Suppressor macrophage (primary cell): ENCODE data around the gene TIMP3.
"Not testable (repeated sequence)": the region's sequence is repeated elsewhere in the genome, so short reads cannot be mapped to it uniquely, and the experiment has no call there.

Experiments used
- DNase-seq, 4 experiments: peaks; one replicate each; pipeline ENCODE4 v3.0.0-alpha.2; 2020 to 2022

Gene TIMP3

DNA sequence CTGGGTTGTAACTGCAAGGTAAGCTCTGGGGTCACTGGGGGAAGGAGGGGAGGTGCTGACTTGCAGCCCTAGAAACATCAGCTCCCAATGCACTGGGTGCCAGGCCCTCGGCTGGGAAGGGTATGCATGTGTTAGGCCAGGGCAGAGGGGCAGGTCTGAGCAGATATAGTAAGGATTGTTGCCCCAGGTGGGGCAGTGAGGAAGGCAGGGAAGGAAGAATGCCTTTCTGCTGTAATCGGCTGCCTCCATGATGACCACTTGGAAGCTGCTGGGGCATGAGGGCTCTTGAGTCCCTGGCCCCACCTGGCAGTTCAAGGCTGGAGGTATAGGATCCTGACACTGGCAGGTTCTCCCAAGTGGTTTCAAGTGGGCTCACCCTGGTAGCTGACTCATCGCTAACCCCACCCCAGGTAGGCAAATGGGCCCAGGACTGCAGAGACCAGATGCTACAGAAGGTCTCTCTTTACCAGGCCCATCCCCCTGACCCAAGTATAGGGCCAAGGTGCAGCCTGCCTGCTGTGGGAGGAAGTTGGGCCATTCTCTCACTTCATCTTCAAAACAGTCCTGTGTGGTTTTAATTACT lies 56.7 kb downstream of the TIMP3 start:
- DNase-seq, result no peak

DNA sequence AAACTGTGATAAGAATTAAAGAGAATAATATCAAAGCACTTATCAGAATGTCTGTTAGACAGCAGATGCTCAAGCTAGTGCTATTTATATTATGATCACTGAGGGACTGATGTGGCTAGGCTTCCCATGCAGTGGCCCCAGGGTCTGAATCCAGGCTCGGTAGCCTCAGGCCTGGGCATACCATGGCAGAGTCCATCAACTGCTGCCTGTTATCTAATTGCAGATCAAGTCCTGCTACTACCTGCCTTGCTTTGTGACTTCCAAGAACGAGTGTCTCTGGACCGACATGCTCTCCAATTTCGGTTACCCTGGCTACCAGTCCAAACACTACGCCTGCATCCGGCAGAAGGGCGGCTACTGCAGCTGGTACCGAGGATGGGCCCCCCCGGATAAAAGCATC lies 57.5 kb downstream of the TIMP3 start:
- DNase-seq, result no peak

DNA sequence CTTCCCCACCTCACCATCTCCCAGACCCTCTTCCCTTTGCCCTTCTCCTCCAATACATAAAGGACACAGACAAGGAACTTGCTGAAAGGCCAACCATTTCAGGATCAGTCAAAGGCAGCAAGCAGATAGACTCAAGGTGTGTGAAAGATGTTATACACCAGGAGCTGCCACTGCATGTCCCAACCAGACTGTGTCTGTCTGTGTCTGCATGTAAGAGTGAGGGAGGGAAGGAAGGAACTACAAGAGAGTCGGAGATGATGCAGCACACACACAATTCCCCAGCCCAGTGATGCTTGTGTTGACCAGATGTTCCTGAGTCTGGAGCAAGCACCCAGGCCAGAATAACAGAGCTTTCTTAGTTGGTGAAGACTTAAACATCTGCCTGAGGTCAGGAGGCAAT lies 58.2 kb downstream of the TIMP3 start:
- no peak for DNase-seq

DNA sequence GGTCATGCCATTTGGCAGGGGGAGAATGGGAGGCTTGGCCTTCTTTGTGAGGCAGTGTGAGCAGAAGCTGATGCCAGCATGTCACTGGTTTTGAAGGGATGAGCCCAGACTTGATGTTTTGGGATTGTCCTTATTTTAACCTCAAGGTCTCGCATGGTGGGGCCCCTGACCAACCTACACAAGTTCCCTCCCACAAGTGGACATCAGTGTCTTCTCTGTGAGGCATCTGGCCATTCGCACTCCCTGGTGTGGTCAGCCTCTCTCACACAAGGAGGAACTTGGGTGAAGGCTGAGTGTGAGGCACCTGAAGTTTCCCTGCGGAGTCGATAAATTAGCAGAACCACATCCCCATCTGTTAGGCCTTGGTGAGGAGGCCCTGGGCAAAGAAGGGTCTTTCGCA lies 59.8 kb downstream of the TIMP3 start:
- DNase-seq, result no peak

DNA sequence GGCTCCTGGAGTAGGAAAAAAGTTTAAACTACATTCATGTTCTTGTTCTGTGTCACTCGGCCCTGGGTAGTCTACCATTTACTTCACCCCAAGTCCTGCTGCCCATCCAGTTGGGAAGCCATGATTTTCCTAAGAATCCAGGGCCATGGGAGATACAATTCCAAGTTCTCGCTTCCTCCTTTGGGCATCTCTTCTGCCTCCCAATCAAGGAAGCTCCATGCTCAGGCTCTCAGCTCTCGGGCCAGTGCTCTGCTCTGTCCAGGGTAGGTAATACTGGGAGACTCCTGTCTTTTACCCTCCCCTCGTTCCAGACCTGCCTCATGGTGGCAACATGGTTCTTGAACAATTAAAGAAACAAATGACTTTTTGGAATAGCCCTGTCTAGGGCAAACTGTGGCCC lies 60.6 kb downstream of the TIMP3 start:
- DNase-seq, result no peak

DNA sequence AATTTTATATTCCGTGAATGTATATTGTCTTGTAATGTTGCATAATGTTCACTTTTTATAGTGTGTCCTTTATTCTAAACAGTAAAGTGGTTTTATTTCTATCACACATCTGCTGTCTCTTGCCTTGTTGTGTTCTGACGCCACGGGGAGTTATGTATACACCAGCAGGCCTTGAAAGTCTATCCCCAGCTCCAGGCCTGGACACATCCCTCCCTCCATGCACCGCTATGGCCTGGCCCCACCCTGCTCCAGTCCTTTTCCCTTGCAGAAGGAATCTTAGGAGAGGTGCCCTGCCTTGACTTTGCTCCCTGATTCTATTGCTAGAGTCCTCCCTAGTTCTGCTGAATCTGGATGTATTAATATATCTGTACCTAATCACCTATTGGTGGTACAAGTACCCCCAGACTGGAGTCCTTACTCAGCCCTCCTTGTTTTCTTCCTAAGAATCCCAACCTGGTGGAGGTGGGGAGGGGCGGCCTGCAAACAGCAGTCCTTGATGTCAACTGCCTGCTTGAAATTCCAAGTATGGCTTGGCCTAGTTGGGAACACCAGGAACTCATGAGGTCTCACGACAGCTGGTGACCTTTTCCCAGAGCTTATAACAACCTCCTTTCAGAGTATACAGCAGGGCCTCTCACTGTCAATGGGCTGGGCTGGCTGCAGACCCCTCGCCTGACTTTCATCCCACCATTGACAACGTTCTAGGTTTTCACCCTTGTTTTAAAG lies 61.6 kb downstream of the TIMP3 start:
- no peak for DNase-seq

DNA sequence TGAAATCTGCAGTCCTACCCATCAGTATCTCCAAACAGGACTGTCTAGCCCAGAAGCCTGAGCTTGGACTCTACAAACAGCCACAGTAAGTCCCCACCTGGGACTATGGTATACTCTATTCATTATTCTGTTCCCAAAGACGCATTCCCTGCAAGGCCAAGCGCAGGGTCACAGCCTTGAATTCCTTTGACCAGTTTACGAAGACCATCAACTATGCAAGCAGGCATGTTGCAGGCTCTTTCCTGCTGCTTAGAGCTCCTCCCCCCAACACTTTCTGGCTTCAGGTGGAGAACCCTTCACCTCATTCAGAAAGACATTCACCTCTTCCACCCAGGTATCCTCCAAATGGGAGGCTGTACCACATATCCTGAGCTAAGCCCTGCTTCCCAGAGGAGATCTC lies 62.5 kb downstream of the TIMP3 start:
- peak in 1 of 4 experiments; percentile 26 for DNase-seq

DNA sequence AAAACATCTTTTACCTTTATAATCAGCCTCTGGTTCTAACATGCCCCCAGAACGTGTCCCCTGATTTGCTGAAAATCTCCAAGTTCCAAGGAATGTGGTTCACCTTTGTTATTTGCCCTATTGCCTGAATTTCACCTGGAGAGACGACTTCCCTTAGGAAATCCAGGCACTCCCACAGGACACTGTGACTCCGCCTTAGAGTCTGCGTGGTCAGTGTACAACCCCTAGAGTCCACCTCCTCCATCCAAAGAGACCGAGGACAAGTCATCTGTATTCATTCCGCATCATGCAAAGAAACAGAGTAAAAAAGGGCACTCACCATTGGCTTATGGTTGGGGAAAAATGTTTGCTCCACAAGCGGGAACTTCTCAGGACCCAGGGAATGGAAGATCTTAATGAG lies 63.1 kb downstream of the TIMP3 start:
- peak in 2 of 4 experiments; percentile 26 to 28 for DNase-seq

DNA sequence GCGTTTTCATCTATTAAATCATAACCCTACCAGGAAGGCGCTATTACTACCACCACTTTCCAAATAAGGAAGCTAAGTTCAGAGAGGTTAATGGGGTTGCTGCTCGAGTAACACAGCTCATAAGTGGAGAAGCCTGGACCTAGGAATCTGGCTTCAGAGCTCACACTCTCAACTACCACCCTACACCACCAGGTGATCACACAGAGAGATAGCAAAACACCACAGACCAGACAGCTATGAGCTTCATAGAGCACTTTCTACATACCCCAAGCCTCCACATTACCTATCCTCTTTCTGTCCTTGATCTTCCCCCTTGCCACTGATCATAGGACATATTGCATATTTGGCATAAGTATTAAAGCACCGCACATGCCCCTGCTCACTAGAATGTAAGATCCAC lies 65.4 kb downstream of the TIMP3 start:
- DNase-seq, result no peak

DNA sequence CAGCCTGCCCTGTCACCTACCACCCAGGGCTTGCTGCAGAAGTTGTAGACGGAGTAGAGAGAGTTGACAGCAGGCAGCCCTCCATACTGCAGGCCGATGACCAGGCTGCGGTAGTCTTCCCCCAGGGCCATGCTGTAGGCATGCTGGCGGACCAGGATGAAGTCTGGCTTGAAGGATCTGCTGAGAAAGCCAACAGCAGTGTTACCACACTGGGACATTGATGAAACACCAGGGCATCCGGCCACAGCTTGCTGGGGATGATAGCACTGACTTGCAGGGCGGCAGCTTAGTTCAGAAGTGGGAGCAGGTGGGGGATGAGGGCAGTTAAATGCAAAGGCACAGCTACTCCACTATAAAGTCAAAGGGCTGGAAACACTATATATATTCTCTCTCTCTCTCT lies 67.4 kb downstream of the TIMP3 start:
- DNase-seq, result no peak

DNA sequence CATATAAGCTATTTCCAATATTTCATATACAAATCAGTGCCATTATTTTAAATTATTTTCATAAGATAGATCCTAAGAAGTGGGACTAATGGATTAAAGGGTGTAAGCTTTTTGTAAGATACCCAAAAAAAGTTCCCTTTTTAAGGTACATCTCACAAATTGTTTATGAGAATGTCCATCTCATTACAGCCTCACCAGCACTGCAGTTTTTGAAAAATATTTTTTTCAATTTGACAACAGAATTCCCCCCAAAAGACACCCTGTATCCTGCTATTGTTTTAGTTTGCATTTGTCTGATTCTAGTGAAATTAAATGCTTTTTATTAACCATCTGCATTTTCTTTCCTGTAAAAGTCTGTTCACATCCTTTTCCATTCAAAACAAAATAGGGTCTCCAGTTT lies 69.0 kb downstream of the TIMP3 start:
- DNase-seq, result no peak

DNA sequence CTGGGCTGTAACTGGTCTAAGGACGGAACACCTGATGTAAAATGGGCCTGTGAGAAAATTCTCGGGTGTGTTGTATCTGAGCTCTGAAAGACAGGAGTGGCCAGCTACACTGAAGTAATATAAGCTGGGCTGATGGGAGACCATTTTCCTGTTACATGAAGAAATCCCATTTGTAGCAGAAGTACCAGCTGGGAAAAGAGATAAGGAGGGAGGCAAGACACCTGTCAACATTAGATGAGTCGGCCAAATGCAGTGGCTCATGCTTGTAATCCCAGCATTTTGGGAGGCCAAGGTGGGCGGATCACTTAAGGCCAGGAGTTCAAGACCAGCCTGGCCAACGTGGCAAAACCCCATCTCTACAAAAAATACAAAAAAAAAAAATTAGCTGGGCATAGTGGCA lies 72.1 kb downstream of the TIMP3 start:
- DNase-seq, result not testable (repeated sequence)

DNA sequence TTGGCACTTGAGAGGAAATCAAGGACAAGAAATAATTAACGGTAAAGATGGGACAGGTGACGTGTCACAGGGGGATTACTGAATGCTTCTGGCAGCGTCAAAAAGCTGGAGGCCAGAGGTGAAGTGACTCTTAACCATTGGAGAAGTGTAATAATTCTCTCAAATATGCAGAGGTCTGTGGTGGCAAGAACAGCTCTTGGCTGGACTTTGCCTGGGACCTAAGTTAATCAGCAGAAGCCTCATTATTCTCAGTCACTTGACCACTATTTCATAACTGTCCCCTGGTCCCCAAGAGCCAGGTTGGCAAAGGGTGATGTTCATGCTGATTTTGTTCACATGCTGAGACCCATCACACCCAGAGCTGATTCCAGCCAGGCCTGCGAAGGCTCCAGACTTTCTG lies 72.9 kb downstream of the TIMP3 start:
- DNase-seq, result no peak

DNA sequence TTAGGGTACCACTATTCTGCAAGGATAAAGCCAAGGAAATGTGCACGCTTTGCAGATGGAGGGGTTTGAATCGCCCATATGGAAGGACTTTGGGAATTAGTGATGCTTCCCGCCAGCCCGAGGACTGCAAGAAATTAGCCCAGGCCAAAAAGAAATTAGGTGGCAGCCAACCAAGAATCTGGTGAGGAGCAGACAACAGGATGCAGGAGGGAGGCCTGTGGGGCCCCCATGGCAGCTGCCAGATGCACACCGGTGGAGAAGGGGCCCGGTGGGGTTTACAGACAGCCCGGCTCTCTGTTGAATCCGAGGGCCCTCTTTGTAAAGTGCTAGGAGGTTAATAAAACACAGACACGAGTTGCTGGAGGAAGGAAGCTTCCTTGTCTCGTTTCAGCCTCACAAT lies 73.5 kb downstream of the TIMP3 start:
- no peak for DNase-seq

DNA sequence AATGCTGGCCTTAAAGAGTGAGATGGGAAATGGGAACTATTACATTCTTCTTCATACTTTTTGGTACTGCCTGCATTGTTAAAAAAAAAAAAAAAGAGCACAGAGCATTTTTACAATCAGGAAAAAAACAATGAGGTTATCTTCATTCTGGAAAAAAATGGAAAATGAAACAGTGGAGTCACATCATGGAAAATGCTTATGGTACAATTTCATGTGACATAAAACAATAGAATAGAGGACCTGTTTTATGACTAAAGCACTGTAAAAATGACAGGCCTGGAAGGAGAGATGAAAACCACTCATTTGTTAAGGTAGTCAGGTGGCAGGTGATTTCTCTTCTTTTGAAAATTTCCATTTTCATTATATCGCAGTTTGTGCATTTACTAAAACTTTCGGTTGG lies 75.0 kb downstream of the TIMP3 start:
- DNase-seq, result no peak

DNA sequence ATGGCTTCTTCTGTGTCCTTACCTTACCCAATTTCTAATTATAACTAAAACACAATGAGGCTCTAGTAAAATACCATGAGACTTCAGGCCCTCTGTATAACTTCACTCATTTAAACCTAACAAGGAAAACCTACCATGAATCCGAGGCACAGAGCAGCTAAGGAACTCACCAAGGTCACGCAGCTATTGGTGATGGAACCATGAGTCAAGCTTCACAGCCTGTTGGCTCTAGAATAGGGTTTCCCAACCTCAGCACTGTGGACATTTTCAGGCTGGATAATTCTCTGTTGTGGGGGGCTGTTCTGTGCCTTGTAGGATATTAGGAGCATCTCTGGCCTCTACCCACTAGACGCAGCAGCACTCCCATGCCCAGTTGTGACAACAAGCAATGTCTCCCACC lies 75.7 kb downstream of the TIMP3 start:
- no peak for DNase-seq

DNA sequence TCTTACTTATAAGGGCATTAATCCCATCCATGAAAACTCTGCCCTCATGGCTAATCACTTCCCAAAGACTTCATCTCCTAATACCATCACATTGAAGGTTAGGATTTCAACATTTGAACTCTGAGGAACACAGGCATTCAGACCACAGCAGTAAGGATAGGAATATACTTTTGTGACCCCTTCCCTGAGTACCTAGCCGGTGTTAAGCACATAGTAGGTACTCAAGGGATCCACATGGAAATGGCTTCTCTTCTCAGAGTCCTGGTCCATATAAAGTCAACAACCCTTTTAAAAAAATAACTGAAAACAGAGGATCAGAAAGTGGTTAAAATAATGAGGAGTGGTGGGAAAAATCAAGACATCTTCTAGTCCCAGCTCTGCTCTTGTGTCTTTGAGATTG lies 78.0 kb downstream of the TIMP3 start:
- no peak for DNase-seq

DNA sequence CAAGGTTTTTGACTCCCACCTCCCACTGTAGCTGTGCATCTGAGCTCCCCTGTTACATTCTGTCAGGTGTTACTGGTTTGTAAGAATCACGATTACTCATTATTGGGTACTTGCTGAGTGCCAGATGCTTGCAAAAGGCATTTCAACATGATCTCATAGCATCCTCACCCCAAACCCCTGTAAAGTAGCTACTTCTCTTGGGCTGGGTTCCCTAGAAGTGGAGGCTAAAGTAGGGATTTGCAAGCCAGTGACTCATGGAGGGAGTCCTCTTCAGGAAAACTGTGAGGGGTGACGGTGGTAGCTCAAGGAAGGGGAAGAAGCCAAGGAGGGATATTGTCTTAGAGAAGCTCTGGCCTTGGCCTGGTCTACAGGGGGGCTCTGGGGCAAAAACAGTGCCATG lies 78.6 kb downstream of the TIMP3 start:
- DNase-seq, result no peak

DNA sequence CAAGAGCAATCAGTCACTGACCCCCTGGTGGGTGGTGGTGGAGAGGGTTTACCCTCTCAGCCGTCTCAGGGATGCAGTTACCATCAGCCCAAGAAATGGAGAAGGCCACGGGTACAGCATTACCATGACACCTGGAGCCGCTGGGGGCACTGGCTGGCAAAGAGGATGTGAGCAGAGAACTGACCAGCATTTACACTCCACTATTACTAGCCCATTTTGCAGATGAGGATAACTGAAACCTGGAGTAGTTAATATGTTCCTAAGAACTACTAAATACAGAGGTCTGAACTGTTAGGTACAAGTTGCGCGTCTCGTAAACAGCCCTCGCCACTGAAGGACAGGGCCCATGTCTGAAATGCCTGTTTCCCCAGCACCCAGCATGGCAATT lies 79.0 kb downstream of the TIMP3 start:
- DNase-seq, result no peak

DNA sequence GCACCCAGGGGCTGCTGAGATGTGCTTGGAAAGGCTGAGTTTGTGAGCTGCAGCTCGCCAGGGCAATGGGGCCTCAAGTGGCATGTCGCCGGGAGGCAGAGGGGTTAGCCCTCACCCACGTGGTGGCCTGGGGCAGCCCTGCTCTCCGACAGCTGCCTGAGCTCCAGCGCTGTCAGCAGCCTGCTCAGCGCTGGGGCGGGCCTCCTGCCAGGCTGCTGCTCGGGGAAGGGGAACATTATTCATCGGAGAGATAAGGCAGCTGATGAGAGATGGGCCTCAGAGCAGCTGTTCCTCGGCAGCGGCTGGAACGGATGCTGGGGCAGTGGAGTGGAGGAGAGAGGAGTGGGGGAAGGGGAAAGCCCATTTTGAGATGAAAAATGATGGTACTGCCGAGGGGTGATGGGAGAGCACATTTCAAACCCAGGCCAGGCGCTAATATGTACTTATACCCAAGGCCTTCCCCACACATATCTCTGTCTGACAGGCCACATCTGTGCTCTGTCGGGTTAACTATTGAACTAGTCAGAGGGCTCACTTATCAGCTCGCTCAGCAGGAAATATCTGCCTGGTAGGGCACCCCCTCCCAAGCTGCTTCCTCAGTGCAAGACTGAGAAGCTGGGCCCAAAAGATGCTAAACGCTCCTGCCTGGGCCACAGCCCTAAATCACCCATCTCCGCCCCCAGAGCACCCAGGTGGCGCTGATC lies 79.5 kb downstream of the TIMP3 start:
- DNase-seq, result peak in 1 of 4 experiments; percentile 16

DNA sequence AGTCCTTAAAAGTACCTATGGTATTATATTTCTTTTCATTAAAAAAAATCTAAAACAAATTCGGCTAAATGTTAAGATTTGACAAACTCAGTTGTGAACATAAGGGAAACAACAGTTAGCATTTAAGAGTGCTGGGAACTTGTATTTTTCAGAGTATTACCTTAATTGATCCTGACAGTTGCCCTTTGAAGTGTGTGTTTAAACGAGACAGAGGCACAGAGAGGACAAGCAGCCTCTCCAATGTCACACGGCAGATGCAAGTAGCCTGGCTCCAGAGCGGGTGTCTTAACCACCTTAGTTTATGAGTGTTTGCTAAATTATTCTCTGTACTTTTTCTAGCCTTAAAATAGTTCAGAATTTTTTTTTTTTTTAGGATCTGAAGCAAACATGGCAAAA lies 80.9 kb downstream of the TIMP3 start:
- no peak for DNase-seq

DNA sequence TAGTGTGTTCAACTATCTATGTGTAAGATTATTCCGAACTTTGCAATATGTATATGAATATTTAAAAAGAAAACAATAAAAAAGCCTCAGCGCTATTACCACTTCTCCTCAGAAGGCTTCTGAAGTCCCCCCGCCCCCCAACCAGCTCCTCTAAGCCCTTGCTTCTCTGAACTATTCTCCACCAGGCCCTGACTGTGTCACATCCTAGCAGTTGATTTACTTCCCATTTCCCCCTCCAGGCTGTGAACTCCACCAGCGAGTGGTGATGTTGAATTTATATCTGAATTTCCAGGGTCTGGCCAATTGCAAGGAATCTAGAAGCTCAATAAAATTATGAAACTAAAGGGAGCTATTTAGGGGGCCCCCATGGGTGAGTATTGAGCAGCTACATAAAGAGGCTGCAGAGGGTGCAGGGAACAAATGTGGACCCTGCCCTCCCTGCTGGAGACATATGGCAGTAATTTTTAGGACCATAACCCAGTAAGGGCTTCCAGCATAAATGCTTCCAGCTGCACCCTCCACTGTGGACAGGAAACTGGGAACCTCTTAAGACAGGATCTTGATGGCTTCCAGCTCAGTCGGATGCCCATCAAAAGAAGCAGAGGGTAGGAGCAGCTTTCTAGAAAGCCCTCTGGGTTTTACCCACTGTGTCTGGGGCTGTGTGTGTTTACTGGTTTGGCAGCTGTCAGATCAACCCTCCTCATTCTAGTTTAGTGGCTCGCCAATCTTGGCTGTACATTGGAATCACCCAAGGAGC lies 81.4 kb downstream of the TIMP3 start:
- DNase-seq, result peak in 2 of 4 experiments; percentile 13 to 18

DNA sequence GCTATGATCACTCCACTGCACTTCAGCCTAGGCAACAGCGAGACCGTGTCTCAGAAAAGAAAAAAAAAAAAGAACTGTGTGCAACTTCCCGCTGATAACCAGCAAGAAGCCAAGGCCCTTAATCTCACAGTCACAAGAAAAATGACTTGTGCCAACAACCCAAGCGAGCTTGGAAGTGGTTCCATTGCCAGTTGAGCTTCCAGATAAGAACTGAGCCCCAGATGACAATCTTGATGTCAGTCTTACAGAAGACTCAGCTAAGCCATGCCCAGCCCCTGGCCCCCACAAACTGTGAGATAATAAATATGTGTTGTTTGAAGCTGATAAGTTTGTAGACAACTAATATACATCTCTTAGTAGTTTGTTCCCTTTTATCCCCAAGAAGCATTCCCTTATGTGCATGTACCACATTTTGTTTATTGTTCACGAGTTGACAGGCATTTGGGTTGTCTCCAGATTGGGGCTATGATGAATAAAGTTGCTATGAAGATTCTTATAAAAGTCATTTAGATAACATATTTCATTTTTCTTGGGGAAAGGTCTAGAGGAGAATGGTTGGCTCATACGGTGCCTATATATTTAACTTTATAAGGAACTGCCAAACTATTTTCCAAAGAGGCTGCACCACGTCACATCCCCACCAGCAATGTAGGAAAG lies 85.9 kb downstream of the TIMP3 start:
- DNase-seq, result no peak
